Breast epithelium (tissue), 3 donors: Measurements from ENCODE around the gene MET.

Source experiments
- CTCF ChIP-seq, 3 donors: fragments of 450-650 bp; IDR thresholded peaks; one replicate each; pipeline ENCODE4 v1.5.1; 2016 to 2017; ENCODE audit warnings: antibody characterized with exemption in 3 of 3, mild to moderate bottlenecking in 3 of 3, moderate library complexity in 3 of 3
- POLR2A ChIP-seq: fragments of 450-650 bp; IDR thresholded peaks from one replicate; pipeline ENCODE4 v1.6.1; 2016; ENCODE audit warnings: antibody characterized with exemption, mild to moderate bottlenecking, moderate library complexity
- POLR2AphosphoS5 ChIP-seq, 3 donors: sonication (generic); formaldehyde crosslinking; IDR thresholded peaks; one replicate each; pipeline ENCODE4 v1.6.1; 2017; ENCODE audit warnings: antibody characterized with exemption in 3 of 3

DNA sequence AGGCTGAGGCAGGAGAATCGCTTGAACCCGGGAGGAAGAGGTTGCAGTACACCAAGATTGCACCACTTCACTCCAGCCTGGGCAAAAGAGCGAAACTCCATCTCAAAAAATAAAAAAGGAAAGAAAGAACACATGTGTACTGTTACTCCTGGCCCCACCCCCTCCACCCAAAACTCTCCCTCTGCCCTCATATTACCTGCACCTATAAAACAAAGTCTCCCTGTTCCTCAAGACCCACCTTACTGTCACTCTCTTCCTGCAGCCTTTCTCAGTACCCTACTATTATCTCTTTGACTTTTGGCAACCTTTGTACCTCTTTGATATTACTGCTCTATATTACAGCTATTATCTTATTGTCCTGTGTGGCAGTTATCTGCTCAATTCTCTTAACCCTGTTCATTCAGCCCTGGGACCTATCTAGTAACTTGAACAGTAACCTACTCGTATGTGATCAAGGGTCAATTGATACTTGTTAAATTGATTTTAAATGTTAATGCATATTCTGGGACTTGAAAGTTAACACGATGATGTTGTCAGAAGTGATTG is 121.9 kb downstream of the MET start:
- TF ChIP-seq CTCF (IDR thresholded peaks at IDR 0.05) (no peak), POLR2A (no peak), POLR2AphosphoS5 (IDR thresholded peaks at IDR 0.05) (no peak)
